CD4-positive, alpha-beta T cell treated with Interleukin-4 for 1 hour (primary cell): ENCODE data around the gene HSPA1B.
A peak's percentile ranks its signal among the peaks of the same experiment; 100 is the strongest.
"Not testable (repeated sequence)": the region's sequence is repeated elsewhere in the genome, so short reads cannot be mapped to it uniquely, and the experiment has no call there.

Experiments
- DNase-seq, 2 donors: peaks; one replicate each; pipeline ENCODE4 v3.0.0-alpha.2; 2020 to 2022

Gene HSPA1B

DNA sequence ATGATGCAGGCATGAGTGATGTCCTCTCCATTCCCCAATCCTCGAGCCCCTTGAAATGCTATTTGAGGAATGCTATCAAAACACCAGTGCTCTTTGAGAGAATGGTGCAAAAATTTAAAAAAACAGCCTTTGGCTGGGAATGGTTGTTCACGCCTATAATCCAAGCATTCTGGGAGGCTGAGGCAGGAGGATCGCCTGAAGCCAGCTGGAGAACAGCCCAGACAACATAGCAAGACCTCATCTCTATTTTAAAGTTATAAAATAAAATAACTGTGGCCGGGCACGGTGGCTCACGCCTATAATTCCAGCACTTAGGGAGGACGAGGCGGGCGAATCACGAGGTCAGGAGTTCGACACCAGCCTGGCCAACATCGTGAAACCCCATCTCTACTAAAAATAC lies 27.8 kb upstream of the HSPA1B start:
- DNase-seq, result no peak

DNA sequence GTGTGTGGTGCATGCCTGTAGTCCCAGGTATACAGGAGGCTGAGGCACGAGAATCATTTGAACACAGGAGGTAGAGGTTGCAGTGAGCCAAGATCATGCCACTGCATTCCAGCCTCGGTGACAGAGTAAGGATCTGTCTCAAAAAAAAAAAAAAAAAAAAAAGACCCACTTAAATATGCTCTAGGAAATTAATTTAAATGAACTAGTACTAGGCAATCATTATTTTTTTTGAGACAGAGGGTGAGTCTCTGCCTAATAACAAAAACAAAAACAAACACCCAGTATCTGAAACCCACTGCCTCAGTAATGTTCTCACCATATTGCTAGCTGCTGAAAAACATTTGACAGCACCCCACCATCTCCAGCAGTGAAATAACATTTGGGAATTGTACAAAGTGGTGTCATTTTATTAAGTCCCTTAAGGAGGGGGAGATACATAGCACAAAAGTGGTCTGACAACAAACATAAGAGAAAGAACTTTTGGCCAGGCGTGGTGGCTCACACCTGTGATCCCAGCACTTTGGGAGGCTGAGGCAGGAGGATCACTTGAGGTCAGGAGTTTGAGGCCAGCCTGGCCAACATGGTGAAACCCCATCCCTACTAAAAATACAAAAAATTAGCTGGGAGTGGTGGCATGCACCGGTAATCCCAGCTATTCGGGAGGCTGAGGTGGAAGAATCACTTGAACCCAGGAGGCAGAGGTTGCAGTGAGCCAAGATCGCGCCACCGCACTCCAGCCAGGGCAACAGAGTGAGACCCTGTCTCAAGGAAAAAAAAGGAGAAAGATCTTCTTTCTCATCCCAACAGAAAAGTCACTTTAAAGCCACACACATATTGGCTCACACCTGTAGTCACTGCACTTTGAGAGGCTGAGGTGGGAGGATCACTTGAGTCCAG lies 26.3 kb upstream of the HSPA1B start:
- not testable (repeated sequence) for DNase-seq

DNA sequence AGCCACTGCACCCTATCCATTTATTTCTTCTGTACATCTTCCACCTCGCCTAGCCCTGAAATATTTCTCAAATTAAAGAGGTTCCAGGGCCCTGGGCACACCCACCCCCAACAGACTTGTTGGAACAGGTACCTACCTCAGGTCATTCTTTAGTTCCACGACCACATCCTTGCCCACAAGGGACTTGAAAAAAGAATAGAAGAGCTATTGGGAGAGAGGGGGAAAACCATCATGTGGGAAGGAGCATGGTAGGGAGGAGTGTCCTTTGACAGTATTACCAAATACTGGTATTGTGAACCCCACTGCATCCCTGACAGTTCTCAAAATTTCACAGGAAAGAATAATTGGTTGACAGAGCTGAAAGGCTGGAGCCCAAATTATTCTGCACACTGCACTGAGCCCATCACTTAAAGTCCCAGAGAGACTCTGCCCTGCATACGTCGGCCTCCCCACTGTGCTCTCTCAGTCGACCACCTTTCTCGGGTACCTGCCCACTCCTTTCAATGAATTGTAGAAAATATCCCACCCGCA lies 21.5 kb upstream of the HSPA1B start:
- no peak for DNase-seq

DNA sequence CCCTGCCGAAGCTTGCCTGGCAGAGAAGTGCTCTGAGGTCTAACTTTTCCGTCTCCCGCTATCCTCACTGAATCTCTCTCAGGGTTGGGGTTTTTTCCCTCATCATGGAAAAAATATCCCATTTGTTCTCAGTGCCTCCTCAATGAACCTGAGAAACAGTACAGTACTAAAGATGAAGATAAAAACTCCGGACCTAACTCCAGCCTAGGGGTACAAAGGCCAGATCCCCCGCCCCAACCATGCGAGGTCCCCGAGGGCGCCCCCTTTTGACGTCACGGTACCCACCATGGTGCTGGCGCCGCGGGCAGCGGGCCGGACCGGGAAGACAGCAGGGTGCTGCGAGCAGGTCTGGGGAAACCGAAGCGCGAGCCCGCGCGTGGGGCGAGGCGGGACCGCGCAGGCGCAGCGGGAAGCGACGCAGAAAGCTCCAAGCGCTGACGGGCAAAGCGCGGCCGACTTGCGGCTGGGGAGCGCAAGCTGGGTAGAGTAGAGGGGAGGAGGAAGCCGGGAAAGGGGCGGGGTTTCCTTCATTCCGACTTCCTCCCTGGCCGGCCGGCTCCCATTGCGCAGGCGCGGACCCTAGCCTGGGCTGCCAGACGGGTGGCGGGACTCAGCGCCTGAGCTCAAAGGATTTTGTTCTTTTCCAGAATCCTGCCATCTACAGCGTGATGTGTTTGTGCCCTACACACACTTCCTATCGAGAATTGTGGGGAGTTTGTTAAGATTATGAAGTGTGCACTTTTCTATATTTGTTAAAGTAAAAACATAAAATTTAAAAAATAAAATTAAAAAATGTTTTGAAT lies 20.9 kb upstream of the HSPA1B start, which contains the start of gene LSM2:
Gene LSM2, minus strand, starts transcription at position 497 of the 803 bp plus-strand sequence. Its CDS starts 209 bp downstream, at position 288.
- DNase-seq, result peak; percentile 97 to 98

DNA sequence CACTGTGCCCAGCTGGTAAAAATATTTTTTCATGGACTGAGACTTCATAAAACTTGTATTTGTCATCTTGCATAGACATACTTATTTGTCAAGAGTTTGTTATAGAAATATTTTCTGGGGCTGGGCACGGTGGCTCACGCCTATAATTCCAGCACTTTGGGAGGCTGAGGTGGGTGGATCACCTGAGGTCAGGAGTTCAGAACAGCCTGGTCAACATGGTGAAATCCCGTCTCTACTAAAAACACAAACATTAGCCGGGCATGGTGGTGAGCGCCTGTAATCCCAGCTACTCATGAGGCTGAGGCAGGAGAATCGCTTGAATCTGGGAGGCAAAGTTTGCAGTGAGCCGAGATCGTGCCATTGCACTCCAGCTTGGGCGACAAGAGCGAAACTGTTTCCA lies 18.9 kb upstream of the HSPA1B start:
- DNase-seq, result not testable (repeated sequence)

DNA sequence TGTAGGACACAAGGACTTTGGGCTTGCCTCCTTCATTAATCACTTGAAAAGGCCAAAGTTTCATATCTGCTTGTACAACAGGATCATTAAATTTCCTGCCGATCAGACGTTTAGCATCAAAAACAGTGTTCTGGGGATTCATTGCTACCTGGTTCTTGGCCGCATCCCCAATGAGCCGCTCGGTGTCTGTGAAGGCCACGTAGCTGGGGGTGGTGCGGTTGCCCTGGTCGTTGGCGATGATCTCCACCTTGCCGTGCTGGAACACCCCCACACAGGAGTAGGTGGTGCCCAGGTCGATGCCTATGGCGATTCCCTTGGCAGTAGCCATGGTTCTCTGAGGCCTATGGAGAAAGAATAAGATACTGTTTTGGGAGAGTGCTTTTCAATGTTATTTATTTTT lies 15.9 kb upstream of the HSPA1B start:
- DNase-seq, result no peak

DNA sequence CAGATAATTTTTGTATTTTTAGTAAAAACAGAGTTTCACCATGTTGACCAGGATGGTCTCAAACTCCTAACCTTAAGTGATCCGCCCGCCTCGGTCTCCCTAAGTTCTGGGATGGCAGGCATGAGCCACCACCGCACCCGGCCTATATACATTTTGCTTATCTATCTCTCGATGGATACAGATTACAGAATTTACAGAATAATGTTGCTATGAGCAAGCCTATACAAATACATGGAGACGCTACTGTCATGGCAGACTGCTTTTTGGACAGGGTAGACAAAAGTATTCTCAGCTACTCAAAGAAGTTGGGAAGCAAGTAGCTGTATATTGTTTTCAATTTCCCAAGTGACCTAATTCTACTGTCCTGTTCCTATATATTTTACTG lies 14.1 kb upstream of the HSPA1B start:
- no peak for DNase-seq

DNA sequence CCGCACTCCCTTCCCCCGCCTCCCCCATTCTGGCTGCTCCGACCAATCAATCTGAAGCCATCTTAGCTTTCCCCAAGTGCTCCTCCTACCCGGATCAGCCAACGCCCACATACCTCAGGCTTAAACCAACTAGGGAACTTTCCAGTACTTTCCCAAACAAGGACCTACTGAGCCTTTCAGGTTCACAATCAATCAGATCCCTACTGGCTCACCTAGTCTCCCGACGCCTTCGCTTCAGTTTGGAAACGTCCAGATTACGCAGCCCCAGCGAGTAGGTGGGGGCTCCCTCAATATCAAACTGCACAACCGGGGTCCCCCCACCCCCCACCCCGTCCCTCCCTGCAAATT lies 12.9 kb upstream of the HSPA1B start:
- DNase-seq, result peak; percentile 75 to 76

DNA sequence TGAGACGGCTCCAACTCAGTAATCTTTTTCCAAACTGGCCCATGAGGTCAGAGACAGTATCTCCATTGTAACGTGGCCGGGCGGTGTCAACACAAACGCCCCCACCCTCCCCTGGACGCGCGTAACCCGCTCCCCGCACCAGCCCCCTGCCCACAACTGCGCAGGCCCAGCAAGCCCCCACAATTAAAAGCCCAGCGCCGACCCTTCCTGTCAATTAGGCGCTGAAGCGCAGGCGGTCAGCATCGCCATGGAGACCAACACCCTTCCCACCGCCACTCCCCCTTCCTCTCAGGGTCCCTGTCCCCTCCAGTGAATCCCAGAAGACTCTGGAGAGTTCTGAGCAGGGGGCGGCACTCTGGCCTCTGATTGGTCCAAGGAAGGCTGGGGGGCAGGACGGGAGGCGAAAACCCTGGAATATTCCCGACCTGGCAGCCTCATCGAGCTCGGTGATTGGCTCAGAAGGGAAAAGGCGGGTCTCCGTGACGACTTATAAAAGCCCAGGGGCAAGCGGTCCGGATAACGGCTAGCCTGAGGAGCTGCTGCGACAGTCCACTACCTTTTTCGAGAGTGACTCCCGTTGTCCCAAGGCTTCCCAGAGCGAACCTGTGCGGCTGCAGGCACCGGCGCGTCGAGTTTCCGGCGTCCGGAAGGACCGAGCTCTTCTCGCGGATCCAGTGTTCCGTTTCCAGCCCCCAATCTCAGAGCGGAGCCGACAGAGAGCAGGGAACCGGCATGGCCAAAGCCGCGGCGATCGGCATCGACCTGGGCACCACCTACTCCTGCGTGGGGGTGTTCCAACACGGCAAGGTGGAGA lies 12.3 kb upstream of the HSPA1B start, which contains the start of the genes HSPA1A and HSPA1L:
Gene HSPA1A, plus strand, starts transcription at position 519 of the 814 bp plus-strand sequence. Its CDS starts 214 bp downstream, at position 733.
Gene HSPA1L, minus strand, starts transcription at position 259 of the 814 bp plus-strand sequence. CDS start 3,311 bp downstream, outside the sequence.
- peak; percentile 86 to 90 for DNase-seq

DNA sequence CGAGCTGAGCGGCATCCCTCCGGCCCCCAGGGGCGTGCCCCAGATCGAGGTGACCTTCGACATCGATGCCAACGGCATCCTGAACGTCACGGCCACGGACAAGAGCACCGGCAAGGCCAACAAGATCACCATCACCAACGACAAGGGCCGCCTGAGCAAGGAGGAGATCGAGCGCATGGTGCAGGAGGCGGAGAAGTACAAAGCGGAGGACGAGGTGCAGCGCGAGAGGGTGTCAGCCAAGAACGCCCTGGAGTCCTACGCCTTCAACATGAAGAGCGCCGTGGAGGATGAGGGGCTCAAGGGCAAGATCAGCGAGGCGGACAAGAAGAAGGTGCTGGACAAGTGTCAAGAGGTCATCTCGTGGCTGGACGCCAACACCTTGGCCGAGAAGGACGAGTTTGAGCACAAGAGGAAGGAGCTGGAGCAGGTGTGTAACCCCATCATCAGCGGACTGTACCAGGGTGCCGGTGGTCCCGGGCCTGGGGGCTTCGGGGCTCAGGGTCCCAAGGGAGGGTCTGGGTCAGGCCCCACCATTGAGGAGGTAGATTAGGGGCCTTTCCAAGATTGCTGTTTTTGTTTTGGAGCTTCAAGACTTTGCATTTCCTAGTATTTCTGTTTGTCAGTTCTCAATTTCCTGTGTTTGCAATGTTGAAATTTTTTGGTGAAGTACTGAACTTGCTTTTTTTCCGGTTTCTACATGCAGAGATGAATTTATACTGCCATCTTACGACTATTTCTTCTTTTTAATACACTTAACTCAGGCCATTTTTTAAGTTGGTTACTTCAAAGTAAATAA lies 10.2 kb upstream of the HSPA1B start:
- DNase-seq, result peak in 1 of 2 donors; percentile 72

DNA sequence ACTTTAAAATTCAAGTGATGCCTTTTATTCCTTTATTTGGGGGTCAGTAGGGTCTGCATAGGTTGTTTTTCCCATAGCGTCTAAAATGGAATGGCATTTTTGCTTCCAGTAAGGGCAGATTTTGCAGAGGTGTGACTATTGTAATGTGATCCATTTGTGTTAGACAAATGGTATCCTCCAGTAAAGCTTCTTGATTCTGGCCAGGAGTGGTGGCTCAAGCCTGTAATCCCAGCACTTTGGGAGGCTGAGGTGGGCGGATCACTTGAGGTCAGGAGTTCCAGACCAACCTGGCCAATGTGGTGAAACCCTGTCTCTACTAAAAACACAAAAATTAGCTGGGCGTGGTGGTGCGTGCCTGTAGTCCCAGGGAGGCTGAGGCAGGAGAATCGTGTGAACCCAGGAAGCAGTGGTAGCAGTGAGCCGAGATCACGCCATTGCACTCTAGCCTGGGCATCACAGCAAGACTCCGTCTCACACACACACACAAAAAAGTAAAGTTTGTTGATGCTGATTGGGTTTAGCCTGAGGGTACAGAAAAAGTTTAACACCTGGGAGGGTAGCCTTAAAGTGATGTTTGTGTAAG lies 9.5 kb upstream of the HSPA1B start:
- not testable (repeated sequence) for DNase-seq

DNA sequence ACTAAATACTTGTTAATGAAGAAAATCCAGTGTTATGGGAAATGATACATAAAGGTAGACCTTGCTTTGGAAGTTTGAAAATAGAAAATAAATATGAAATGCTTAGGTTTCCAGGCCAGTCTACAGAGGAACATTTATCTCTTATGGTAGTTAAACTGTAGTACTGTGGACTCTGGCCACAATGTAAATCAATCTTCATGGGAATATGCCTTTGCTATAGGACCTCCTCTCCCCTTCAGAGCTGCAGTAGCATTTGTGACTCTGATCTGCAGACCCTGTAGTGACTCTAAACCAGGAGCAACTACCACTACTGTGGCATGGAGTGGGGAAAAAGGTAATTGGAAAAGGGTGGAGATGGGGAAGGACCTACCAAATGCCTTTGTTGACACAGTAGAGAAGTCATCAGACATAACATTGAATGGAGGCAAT lies 7.7 kb upstream of the HSPA1B start:
- DNase-seq, result no peak

DNA sequence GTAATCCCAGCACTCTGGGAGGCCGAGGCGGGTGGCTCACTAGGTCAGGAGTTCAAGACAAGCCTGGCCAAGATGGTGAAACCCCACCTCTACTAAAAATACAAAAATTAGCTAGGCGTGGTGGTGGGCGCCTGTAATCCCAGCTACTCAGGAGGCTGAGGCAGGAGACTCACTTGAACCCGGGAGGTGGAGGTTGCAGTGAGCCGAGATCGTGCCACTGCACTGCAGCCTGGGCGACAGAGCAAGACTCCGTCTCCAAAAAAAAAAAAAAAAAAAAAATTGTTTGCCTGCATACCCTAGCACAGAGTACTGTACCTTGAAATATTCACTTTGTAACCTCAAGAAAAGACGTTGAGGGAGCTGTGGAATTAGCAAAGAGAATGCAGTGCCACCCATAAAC lies 7.1 kb upstream of the HSPA1B start:
- not testable (repeated sequence) for DNase-seq

DNA sequence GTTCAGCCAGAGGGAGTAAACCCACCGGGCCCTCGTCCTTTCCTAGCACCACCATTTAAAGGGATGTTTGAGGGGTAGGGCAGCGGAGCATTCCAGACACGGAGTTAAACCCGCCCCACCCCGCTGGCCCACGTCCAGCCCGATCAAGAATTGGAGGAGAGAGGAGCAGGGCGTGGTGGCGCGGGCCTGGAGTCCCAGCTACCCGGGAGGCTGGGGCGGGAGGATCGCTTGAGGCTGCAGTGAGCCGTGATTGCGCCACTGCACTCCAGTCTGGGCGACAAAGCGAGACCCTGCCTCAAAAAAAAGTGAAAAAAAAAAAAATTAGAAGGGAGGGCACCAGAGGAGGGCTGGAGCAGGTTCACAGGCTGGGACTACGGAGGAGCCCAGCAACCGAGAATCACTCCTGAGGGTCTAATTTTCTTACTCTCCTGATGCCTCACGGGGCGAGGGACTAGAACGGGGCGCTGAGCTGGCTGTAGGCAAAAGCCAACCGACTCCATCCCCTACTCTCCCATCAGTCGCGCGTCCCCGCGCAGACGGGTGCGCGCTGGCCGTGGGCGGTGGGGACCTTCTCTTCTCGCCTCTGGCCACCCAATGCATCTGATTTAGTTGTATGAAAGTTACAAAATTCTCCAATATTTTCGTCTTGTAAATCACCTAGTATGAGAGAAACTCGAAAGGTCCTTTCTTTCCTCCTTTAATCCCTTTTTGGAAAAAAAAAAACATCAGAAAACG lies 6.1 kb upstream of the HSPA1B start:
- peak in 1 of 2 donors; percentile 48 for DNase-seq

DNA sequence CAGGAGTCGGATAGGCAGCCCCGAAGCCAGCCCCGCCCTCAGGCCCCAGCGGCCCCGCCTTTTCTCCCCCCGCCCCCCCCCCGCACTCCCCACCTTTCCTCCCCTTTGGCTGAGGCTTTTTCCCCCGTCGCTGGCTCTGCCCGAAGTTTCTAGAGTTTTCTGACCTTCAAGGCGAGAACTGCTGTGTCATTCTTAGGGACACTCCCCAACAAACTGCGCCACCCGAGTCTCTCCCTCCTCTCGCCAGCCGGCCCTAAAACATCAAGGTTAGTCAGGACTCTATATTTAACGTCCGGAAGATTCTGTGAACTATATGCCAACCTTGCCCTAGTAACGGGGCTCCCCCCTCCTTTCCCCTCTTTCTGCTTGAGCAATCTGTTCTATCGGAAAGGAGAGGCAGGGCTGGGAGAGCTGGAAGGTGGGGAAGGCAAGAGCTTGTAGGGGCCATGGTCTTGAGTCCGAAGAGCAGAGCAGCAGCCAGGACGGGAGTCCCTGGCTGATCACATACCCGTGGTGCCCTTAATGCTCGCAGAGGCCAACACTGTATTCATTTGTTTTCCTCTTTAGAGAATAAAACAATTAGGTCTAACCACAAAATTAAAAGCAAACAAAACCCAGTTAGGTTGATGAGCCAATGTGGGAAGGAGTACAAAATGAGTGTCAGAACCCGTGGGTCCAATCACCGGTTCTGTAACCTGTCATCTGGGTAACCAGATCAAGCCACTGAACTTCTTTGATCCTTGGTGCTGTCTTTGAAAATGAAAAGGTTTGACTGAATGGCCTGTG lies 5.3 kb upstream of the HSPA1B start:
- peak; percentile 81 to 82 for DNase-seq

DNA sequence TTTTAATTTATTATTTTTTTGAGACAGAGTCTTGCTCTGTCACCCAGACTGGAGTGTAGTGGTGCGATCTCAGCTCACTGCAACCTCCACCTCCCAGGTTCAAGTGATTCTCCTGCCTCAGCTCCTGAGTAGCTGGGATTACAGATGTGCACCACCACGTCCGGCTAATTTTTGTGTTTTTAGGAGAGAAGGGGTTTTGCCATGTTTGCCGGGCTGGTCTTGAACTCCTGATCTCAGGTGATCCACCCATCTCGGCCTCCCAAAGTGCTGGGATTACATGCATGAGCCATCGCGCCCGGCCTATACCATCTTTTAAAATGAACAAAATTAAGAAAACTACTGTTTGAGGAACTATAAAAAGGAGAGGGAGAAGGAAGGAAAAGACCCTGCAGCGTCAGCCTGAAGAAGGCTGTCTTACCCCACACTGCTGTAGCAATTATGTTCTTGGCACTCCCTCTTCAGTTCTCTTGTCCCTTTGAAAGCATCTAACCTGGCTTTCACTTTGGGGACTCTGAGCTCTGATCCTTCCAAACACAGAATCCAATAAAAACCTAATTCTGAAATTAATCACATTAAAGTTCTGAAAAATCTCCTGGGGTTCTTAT lies 3.8 kb upstream of the HSPA1B start:
- not testable (repeated sequence) for DNase-seq

DNA sequence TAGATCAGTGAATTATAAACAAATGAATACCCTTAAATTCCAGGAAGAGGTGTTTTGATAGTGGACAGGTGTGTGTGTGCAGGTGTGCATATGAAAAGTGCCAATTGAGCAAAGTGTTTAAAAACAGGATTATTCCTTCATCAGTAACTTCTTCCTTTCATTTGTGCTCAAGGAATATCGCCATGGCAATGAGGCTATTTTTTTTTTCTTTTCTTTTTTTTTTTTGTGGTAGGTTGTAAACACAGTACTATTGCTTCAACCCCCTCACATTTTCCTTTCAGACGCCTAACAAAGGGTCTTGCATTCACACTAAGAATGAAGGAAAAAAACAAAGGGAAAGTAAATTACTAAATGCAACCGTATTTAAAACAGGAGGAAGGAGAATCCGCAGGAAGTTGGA lies 2.0 kb upstream of the HSPA1B start:
- DNase-seq, result no peak

DNA sequence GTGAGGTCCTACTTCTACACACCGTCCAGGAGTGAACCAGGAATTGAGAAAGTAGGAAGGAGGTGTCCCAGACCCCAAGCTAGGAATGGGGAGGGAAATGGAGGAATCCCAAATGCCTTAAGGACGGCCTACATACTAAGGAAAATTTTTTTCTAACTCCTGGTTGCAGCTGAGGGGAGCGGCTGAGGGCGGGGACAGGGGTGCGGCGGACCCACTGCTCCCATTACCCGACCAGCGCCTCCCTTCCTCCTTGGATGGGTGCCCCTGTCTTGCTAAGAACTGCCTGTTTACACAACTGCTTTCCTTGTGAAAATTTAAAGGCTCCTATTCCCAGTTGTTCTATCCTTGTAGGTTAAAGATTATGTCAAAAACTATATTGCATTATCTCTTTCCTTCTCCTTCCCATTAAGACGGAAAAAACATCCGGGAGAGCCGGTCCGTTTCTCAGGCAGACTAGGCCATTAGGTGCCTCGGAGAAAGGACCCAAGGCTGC lies 699 bp upstream of the HSPA1B start:
- peak in 1 of 2 donors; percentile 36 for DNase-seq
